Lung (tissue), 12 donors: ENCODE data around the gene KCNK1. TPM values are rescaled to one million over a fixed set of nuclear protein-coding genes. Genes with fewer than 3 reads are reported as not detected.

ENCODE experiments used
- ATAC-seq: fragments of 200-7000 bp; cut with Tn5 transposase; one replicate; pipeline ENCODE4 v1.9.1; 2020; ENCODE audit warnings: moderate number of reproducible peaks; ENCODE audit not compliant: insufficient read depth, low FRiP score
- DNase-seq, 3 donors: peaks; one replicate each; pipeline ENCODE4 v3.0.0-alpha.2; 2013 to 2017
- H3K27ac ChIP-seq, 2 donors: one replicate each; pipeline ENCODE4 v1.5.1; 2013; ENCODE audit warnings: mild to moderate bottlenecking in 2 of 2, moderate library complexity in 2 of 2, control low read depth in 1 of 2, inconsistent platforms in 1 of 2, low read depth in 1 of 2, low read length in 1 of 2
- H3K27me3 ChIP-seq, 3 donors: one replicate each; pipeline ENCODE4 v1.5.1; 2013; ENCODE audit warnings: low read length in 2 of 3; ENCODE audit not compliant: control insufficient read depth in 3 of 3, insufficient read depth in 3 of 3
- H3K36me3 ChIP-seq, 4 donors: one replicate each; pipeline ENCODE4 v1.5.1; 2013; ENCODE audit warnings: low read length in 4 of 4, mild to moderate bottlenecking in 1 of 4, moderate library complexity in 1 of 4; ENCODE audit not compliant: control insufficient read depth in 4 of 4, insufficient read depth in 4 of 4
- H3K4me1 ChIP-seq, 5 donors: one replicate each; pipeline ENCODE4 v1.5.1; 2013; ENCODE audit warnings: low read length in 5 of 5, mild to moderate bottlenecking in 2 of 5, moderate library complexity in 1 of 5; ENCODE audit not compliant: control insufficient read depth in 5 of 5, insufficient read depth in 5 of 5
- H3K4me3 ChIP-seq: one replicate; pipeline ENCODE4 v1.5.1; 2013; ENCODE audit warnings: mild to moderate bottlenecking, control low read depth, moderate library complexity
- H3K9ac ChIP-seq, 2 donors: one replicate each; pipeline ENCODE4 v1.5.1; 2013; ENCODE audit warnings: low read length in 2 of 2, control low read depth in 1 of 2; ENCODE audit not compliant: insufficient read depth in 1 of 2
- H3K9me3 ChIP-seq, 4 donors: one replicate each; pipeline ENCODE4 v1.5.1; 2013; ENCODE audit warnings: low read length in 3 of 4, mild to moderate bottlenecking in 1 of 4, moderate library complexity in 1 of 4; ENCODE audit not compliant: control insufficient read depth in 4 of 4, insufficient read depth in 3 of 4
- WGBS, 2 donors: extraction: QIAGEN DNeasy Blood & Tissue Kit; methylation state at CpG; one replicate each; pipeline ENCODE4 v1.1.7; 2013; 5-methylcytosine and 5-hydroxymethylcytosine counted together
- polyA plus RNA-seq, 2 donors: library from polyadenylated mRNA; stranded (reverse); fragments of 200-250 nt; gene quantifications; one replicate each; pipeline ENCODE4 v1.2.1, GENCODE V29; 2013
- total RNA-seq, 2 donors: library from RNA; depleted of rRNA in 1 of 2; stranded (reverse); fragments of >200 nt in 1 of 2; gene quantifications; one replicate each; pipeline ENCODE4 v1.2.1, GENCODE V29; 2014 to 2021
- TF ChIP-seq, protein P1 (sequence below): IDR thresholded peaks from 2 replicates; pipeline ENCODE4 v1.5.1; 2012; ENCODE audit warnings: mild to moderate bottlenecking; ENCODE audit errors: control extremely low read depth, extremely low read depth
- donor health status: control.
- donor health status: control.
- donor health status: Bipolar disorder and iron deficiency.
- donor health status: healthy.
- donor health status: DM: yes; HTN: yes; CAD: no.

The KCNK1 gene
- total and polyA plus RNA-seq, 4 donors, result 8.9 to 13.1 (median 11.2) TPM

DNA sequence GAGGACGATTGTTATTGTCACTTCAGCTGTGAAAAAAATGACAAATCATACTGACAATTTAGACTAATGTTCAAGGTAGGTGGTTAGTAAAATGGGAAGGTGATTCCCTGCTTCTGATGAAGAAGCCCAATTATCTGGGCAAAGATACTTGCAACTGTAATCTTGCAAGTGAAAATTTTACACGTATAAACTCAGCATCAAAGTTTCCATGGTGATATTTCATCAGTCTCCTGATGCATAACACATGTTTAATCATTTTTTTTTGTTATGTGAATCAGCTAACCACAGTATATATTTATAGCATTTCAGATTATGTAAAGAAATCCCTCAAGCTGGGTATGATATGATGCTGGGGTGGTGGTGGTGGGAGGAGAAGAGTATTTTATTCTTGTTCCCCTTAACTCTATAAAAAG lies 16.4 kb upstream of the KCNK1 start:
- ATAC-seq, result no peak
- DNase-seq, result no peak

GRCh38 chr1:233598891-233599541 lies 14.9 kb upstream of the KCNK1 start:
- H3K27me3 ChIP-seq, result no peaks in the 10 kb centered on the region
- H3K4me3 ChIP-seq, result no peak overlapping the region
- peaks cover 0 to 5% (median 1%) of the 10 kb centered on the region in 4 donors for H3K9me3 ChIP-seq
- H3K27ac ChIP-seq, result no peak overlapping the region
- TF ChIP-seq, protein P1, sequence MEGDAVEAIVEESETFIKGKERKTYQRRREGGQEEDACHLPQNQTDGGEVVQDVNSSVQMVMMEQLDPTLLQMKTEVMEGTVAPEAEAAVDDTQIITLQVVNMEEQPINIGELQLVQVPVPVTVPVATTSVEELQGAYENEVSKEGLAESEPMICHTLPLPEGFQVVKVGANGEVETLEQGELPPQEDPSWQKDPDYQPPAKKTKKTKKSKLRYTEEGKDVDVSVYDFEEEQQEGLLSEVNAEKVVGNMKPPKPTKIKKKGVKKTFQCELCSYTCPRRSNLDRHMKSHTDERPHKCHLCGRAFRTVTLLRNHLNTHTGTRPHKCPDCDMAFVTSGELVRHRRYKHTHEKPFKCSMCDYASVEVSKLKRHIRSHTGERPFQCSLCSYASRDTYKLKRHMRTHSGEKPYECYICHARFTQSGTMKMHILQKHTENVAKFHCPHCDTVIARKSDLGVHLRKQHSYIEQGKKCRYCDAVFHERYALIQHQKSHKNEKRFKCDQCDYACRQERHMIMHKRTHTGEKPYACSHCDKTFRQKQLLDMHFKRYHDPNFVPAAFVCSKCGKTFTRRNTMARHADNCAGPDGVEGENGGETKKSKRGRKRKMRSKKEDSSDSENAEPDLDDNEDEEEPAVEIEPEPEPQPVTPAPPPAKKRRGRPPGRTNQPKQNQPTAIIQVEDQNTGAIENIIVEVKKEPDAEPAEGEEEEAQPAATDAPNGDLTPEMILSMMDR, result no peak
- ATAC-seq (no peak), DNase-seq (no peak)
- no peaks in the 10 kb centered on the region for H3K4me1 ChIP-seq
- no peaks in the 10 kb centered on the region for H3K36me3 ChIP-seq
- WGBS, 2 donors, result 49% methylated on average over 8 of the region's 8 CpGs
- no peak overlapping the region for H3K9ac ChIP-seq

More for the DNA sequence above, 16.4 kb upstream of the KCNK1 start:
- TF ChIP-seq, protein P1, result no peak
- H3K36me3 ChIP-seq, result no peaks in the 10 kb centered on the region
- no peak overlapping the region for H3K4me3 ChIP-seq
- WGBS, 2 donors, result 51 to 61% methylated on average over 2 of the region's 2 CpGs
- peaks cover 0 to 2% (median 0%) of the 10 kb centered on the region in 4 donors for H3K9me3 ChIP-seq
- no peaks in the 10 kb centered on the region for H3K4me1 ChIP-seq
- H3K27me3 ChIP-seq, result no peaks in the 10 kb centered on the region
- no peak overlapping the region for H3K9ac ChIP-seq
- H3K27ac ChIP-seq, result no peak overlapping the region

DNA sequence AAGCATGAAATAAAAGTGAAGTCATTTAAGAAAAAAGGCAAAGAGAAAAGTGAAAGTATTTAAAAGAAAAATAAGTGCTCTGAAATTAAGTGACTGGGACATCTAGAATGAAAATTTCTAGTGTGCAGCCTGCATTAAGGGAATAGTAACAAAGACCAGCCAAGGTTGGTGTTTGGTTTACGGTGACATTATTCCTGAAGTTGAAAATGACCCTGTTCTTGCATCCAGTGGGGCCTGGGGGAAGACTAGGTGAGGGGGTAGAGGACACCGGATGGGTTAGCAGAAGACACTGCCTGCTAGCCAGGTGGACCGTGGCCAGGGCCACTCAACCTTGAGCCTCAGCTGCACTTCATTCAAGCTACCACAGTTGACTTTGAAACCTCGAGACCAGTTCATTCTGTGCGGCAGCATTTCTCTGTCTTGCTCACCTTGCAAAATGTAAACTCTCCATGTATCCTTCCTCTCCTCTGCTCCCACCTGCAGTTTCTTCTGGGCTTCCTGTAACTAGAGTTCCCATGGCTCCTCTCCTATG lies 14.3 kb upstream of the KCNK1 start:
- TF ChIP-seq, protein P1, result no peak
- no peak overlapping the region for H3K27ac ChIP-seq
- H3K27me3 ChIP-seq, result no peaks in the 10 kb centered on the region
- no peak overlapping the region for H3K9ac ChIP-seq
- no peak for ATAC-seq
- H3K4me3 ChIP-seq, result no peak overlapping the region
- H3K4me1 ChIP-seq, result no peaks in the 10 kb centered on the region
- peaks cover 0 to 6% (median 1%) of the 10 kb centered on the region in 4 donors for H3K9me3 ChIP-seq
- 72 to 79% methylated on average over 5 of the region's 5 CpGs for WGBS, 2 donors
- no peaks in the 10 kb centered on the region for H3K36me3 ChIP-seq
- no peak for DNase-seq
